GM21390 (cell line): ENCODE measurements around the gene SMG7.
A peak's percentile ranks its signal among the peaks of the same experiment; 100 is the strongest.

Experiments
- ATAC-seq: cut with Tn5 transposase; IDR thresholded peaks from one replicate; pipeline ENCODE4 v1.9.1; 2021; ENCODE audit not compliant: unreplicated experiment

SMG7 gene

GRCh38 chr1:183562701-183563100 is 90.4 kb downstream of the SMG7 start:
- ATAC-seq: no peak

GRCh38 chr1:183565261-183565660 is 93.0 kb downstream of the SMG7 start:
- ATAC-seq: no peak

GRCh38 chr1:183566026-183566425 is 93.7 kb downstream of the SMG7 start:
- ATAC-seq: no peak

GRCh38 chr1:183567584-183567983 is 95.3 kb downstream of the SMG7 start:
- ATAC-seq: peak; percentile 68

- ATAC-seq: no peak
Measured at GRCh38 chr1:183568176-183569021, 96.1 kb downstream of the SMG7 start.

GRCh38 chr1:183569141-183569540 is 96.8 kb downstream of the SMG7 start:
- no peak for ATAC-seq

GRCh38 chr1:183569801-183570200 is 97.5 kb downstream of the SMG7 start:
- ATAC-seq: no peak

- no peak for ATAC-seq
Measured at GRCh38 chr1:183570451-183570850, 98.2 kb downstream of the SMG7 start.

GRCh38 chr1:183571678-183572268 is 99.5 kb downstream of the SMG7 start:
- no peak for ATAC-seq

- ATAC-seq: no peak
Measured at GRCh38 chr1:183572721-183573120, 100.4 kb downstream of the SMG7 start.

GRCh38 chr1:183575606-183576005 is 103.3 kb downstream of the SMG7 start:
- ATAC-seq: no peak

- ATAC-seq: no peak
Measured at GRCh38 chr1:183576537-183576936, 104.2 kb downstream of the SMG7 start.

- ATAC-seq: no peak
Measured at GRCh38 chr1:183577897-183578465, 105.7 kb downstream of the SMG7 start.

- ATAC-seq: no peak
Measured at GRCh38 chr1:183578856-183579255, 106.6 kb downstream of the SMG7 start.

- ATAC-seq: no peak
Measured at GRCh38 chr1:183580281-183580682, 108.0 kb downstream of the SMG7 start.

GRCh38 chr1:183582021-183582713 is 109.9 kb downstream of the SMG7 start:
- no peak for ATAC-seq

GRCh38 chr1:183583466-183583865 is 111.2 kb downstream of the SMG7 start:
- no peak for ATAC-seq

- ATAC-seq: no peak
Measured at GRCh38 chr1:183584147-183584546, 111.8 kb downstream of the SMG7 start.

GRCh38 chr1:183585038-183585437 is 112.7 kb downstream of the SMG7 start:
- no peak for ATAC-seq

GRCh38 chr1:183586455-183586854 is 114.2 kb downstream of the SMG7 start:
- no peak for ATAC-seq

GRCh38 chr1:183586926-183587325 is 114.6 kb downstream of the SMG7 start:
- no peak for ATAC-seq

GRCh38 chr1:183588827-183589226 is 116.5 kb downstream of the SMG7 start:
- ATAC-seq: no peak
